Hepatocyte (in vitro differentiated cells): ENCODE results near the gene PNMA8C. TPM values are rescaled to one million over a fixed set of nuclear protein-coding genes. Genes with fewer than 3 reads are reported as not detected.

Source experiments
- DNase-seq: peaks from one replicate; pipeline ENCODE4 v3.0.0-alpha.2; 2016; ENCODE audit warnings: low spot score
- H2AFZ ChIP-seq: fragments of 200-600 bp; sonication (generic); 2 replicates; pipeline ENCODE4 v1.6.0; 2016; ENCODE audit warnings: antibody characterized with exemption, mild to moderate bottlenecking
- H3K27ac ChIP-seq: fragments of 200-600 bp; sonication (generic); 2 replicates; pipeline ENCODE4 v1.5.1; 2016; ENCODE audit warnings: mild to moderate bottlenecking
- H3K27me3 ChIP-seq: fragments of 200-600 bp; sonication (generic); 2 replicates; pipeline ENCODE4 v1.6.1; 2016
- H3K36me3 ChIP-seq: fragments of 200-600 bp; sonication (generic); replicated peaks from 2 replicates; pipeline ENCODE4 v1.5.1; 2016; ENCODE audit warnings: low read depth; ENCODE audit not compliant: insufficient read depth
- H3K4me1 ChIP-seq: fragments of 200-600 bp; sonication (generic); 2 replicates; pipeline ENCODE4 v1.5.1; 2016; ENCODE audit warnings: mild to moderate bottlenecking, moderate library complexity; ENCODE audit not compliant: insufficient read depth
- H3K4me2 ChIP-seq: fragments of 200-600 bp; sonication (generic); 2 replicates; pipeline ENCODE4 v1.6.0; 2016
- H3K4me3 ChIP-seq: fragments of 200-600 bp; sonication (generic); 2 replicates; pipeline ENCODE4 v1.5.1; 2016; ENCODE audit warnings: mild to moderate bottlenecking
- H3K79me2 ChIP-seq: fragments of 200-600 bp; sonication (generic); 2 replicates; pipeline ENCODE4 v1.6.0; 2017; ENCODE audit warnings: mild to moderate bottlenecking
- H3K9me2 ChIP-seq: fragments of 200-600 bp; sonication (generic); replicated peaks from 2 replicates; pipeline ENCODE4 v1.6.0; 2017; ENCODE audit warnings: mild to moderate bottlenecking; ENCODE audit not compliant: insufficient read depth
- H3K9me3 ChIP-seq: fragments of 200-600 bp; sonication (generic); 2 replicates; pipeline ENCODE4 v1.5.1; 2016; ENCODE audit warnings: low read depth, mild to moderate bottlenecking
- H4K20me1 ChIP-seq: fragments of 200-600 bp; sonication (generic); 2 replicates; pipeline ENCODE4 v1.6.0; 2016; ENCODE audit warnings: mild to moderate bottlenecking; ENCODE audit not compliant: insufficient read depth, poor library complexity, severe bottlenecking
- EZH2 ChIP-seq: fragments of 200-600 bp; sonication (generic); IDR thresholded peaks from 2 replicates; pipeline ENCODE4 v1.6.1; 2016; ENCODE audit warnings: antibody characterized with exemption, mild to moderate bottlenecking, borderline replicate concordance
- EZH2phosphoT487 ChIP-seq: fragments of 200-600 bp; sonication (generic); IDR thresholded peaks from one replicate; pipeline ENCODE4 v1.6.1; 2018; ENCODE audit warnings: antibody characterized with exemption, mild to moderate bottlenecking, low read depth, moderate library complexity; ENCODE audit not compliant: unreplicated experiment, severe bottlenecking
- WGBS: methylation state at CpG from one replicate; pipeline ENCODE4 v1.1.6; 2016; ENCODE audit warnings: low lambda C conversion rate; ENCODE audit errors: missing lambda C conversion rate; 5-methylcytosine and 5-hydroxymethylcytosine counted together
- polyA plus RNA-seq: library from polyadenylated mRNA; unstranded; fragments of >200 nt; fragmentation: Nextera tagmentation; extraction: Ambion mirVana; gene quantifications from 2 replicates; pipeline ENCODE4 v1.2.1, GENCODE V29; 2016
- total RNA-seq: library from RNA; depleted of rRNA; stranded (reverse); fragments of >200 nt; gene quantifications from 2 replicates; pipeline ENCODE4 v1.2.3, GENCODE V29; 2014
- TF ChIP-seq, protein P1 (sequence below): fragments of 200-600 bp; sonication (generic); IDR thresholded peaks from 2 replicates; pipeline ENCODE4 v1.5.1; 2016; ENCODE audit warnings: antibody characterized with exemption, mild to moderate bottlenecking; ENCODE audit not compliant: poor library complexity

Gene PNMA8C
- total RNA-seq (0.27 TPM in 1 of 2 replicates, not detected in the other), polyA plus RNA-seq (not detected in 2 replicates)

DNA sequence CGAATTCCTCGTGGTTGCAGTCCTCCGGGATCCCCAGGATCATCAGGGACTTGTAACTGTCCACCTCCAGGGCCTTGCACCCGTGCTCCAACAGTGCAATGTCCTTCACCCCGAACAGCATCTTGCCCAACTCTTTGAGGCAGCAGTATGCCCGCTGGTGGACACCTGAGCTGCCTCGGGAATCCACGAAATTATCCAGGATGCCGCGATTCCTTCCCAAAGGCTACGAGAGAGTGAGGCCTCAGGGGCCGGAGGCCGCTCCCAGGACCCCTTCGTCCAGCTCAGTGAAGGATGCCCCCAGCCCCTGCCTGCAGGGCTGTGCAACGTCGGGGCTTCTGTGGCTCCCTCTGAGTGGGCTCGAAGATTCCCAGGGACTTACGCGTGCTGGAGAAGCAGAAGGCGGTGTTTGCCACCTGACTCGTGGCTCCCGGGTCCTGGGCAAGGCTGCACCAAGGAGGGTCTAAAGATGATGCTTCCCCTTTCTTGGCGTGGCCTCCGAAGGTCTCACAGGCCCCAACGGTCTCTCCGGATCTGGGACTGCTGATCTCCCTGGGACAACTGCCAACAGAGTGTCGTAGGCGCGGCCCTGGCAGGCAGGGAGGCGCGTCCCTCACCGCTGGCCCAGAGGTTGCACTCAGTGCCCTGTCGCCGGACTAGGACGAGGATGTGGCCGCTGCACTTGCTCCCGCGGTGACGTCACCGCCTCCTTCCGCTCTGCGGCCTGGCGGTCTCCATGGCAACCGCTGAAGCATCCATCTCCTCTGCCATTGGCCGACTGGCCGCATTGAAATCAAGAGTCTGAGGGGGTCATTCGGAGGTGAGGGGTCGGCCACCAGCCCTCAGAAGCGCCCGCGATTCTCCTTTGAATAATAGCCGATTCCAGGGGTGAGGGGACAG lies at the start of gene PNMA8C:
PNMA8C (minus strand) TSS at position 698 of the 897 bp plus-strand sequence; CDS start at position 121, 577 bp downstream.
- 41% methylated on average over 52 of the region's 52 CpGs for WGBS
- peaks cover 22% of the 10 kb centered on the region for H3K27me3 ChIP-seq
- no peaks in the 10 kb centered on the region for H3K9me3 ChIP-seq
- peak; percentile 77 for DNase-seq
- H3K36me3 ChIP-seq = no peaks in the 10 kb centered on the region
- no peak for TF ChIP-seq EZH2phosphoT487
- TF ChIP-seq, protein P1, sequence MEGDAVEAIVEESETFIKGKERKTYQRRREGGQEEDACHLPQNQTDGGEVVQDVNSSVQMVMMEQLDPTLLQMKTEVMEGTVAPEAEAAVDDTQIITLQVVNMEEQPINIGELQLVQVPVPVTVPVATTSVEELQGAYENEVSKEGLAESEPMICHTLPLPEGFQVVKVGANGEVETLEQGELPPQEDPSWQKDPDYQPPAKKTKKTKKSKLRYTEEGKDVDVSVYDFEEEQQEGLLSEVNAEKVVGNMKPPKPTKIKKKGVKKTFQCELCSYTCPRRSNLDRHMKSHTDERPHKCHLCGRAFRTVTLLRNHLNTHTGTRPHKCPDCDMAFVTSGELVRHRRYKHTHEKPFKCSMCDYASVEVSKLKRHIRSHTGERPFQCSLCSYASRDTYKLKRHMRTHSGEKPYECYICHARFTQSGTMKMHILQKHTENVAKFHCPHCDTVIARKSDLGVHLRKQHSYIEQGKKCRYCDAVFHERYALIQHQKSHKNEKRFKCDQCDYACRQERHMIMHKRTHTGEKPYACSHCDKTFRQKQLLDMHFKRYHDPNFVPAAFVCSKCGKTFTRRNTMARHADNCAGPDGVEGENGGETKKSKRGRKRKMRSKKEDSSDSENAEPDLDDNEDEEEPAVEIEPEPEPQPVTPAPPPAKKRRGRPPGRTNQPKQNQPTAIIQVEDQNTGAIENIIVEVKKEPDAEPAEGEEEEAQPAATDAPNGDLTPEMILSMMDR = no peak
- TF ChIP-seq EZH2 = no peak
- H3K79me2 ChIP-seq = no peaks in the 10 kb centered on the region
- H2AFZ ChIP-seq = no peak within 1 kb of the TSS
- no peaks in the 10 kb centered on the region for H3K9me2 ChIP-seq
- no peak within 1 kb of the TSS for H3K27ac ChIP-seq
- peak within 1 kb of the TSS; percentile 59 for H3K4me2 ChIP-seq
- no peaks in the 10 kb centered on the region for H4K20me1 ChIP-seq
- H3K4me1 ChIP-seq = peaks cover 4% of the 10 kb centered on the region
- no peak within 1 kb of the TSS for H3K4me3 ChIP-seq

GRCh38 chr19:46475986-46476385 lies 47.2 kb upstream of the PNMA8C start:
- no peaks in the 10 kb centered on the region for H3K9me3 ChIP-seq
- no peak overlapping the region for H3K4me3 ChIP-seq
- no peak overlapping the region for H3K27ac ChIP-seq
- TF ChIP-seq, protein P1 = no peak
- no peak for TF ChIP-seq EZH2phosphoT487
- TF ChIP-seq EZH2 = no peak
- no peak for DNase-seq
- peaks cover 17% of the 10 kb centered on the region for H3K4me1 ChIP-seq
- H3K79me2 ChIP-seq = no peaks in the 10 kb centered on the region
- H2AFZ ChIP-seq = no peak overlapping the region
- 91% methylated on average over 2 of the region's 2 CpGs for WGBS
- H3K36me3 ChIP-seq = no peaks in the 10 kb centered on the region
- no peak overlapping the region for H3K4me2 ChIP-seq
- no peaks in the 10 kb centered on the region for H3K27me3 ChIP-seq
- H3K9me2 ChIP-seq = no peaks in the 10 kb centered on the region
- no peaks in the 10 kb centered on the region for H4K20me1 ChIP-seq

- Histone ChIP-seq H3K4me3 (no peak overlapping the region), H4K20me1 (no peaks in the 10 kb centered on the region), H3K36me3 (no peaks in the 10 kb centered on the region), H3K79me2 (no peaks in the 10 kb centered on the region), H3K27me3 (no peaks in the 10 kb centered on the region), H2AFZ (no peak overlapping the region), H3K9me3 (no peaks in the 10 kb centered on the region), H3K4me2 (no peak overlapping the region), H3K27ac (no peak overlapping the region), H3K9me2 (no peaks in the 10 kb centered on the region), H3K4me1 (peaks cover 12% of the 10 kb centered on the region)
- no peak for DNase-seq
- 83% methylated on average over 8 of the region's 8 CpGs for WGBS
- no peak for TF ChIP-seq EZH2phosphoT487
- TF ChIP-seq, protein P1 = no peak
- no peak for TF ChIP-seq EZH2
These were observed 45.5 kb upstream of the PNMA8C start for GRCh38 chr19:46474211-46474610.
